Measurements from ENCODE around the gene GATAD2A. TPM values are rescaled to one million over a fixed set of nuclear protein-coding genes. Genes with fewer than 3 reads are reported as not detected.
A peak's percentile ranks its signal among the peaks of the same experiment; 100 is the strongest.

The GATAD2A gene
- total RNA-seq, 1 experiment from 2014 or later: 189 TPM

- Histone ChIP-seq H2BK12ac (ENCODE audit: insufficient read length, low read depth, low read length) (no peak overlapping the region), H3K4me1 (ENCODE audit: insufficient read depth, low read length) (peaks cover 10% of the 10 kb centered on the region), H4K8ac (replicated peaks; ENCODE audit: insufficient read length, low read depth, low read length) (no peak overlapping the region), H3K27me3 (ENCODE audit: insufficient read depth, low read length) (no peaks in the 10 kb centered on the region), H3K18ac (ENCODE audit: insufficient read length, low read depth, low read length) (no peak overlapping the region), H2BK5ac (ENCODE audit: insufficient read length, low read length) (no peak overlapping the region), H4K20me1 (ENCODE audit: control insufficient read depth, insufficient read depth, insufficient read length) (peaks cover 7% of the 10 kb centered on the region), H2BK120ac (ENCODE audit: low read depth, low read length, poor library complexity, severe bottlenecking) (no peak overlapping the region), H2AFZ (ENCODE audit: low read length) (no peak overlapping the region), H3K79me2 (ENCODE audit: insufficient read depth, low read length) (peaks cover 35% of the 10 kb centered on the region; the same call in 1 of the 2 replicates), H2BK20ac (ENCODE audit: low read depth, low read length, poor library complexity, severe bottlenecking) (no peak overlapping the region), H4K5ac (ENCODE audit: insufficient read length, low read depth, low read length) (no peak overlapping the region), H3K4ac (ENCODE audit: low read depth, low read length) (no peak overlapping the region), H3K23me2 (ENCODE audit: insufficient read length, low read depth, low read length, poor library complexity, severe bottlenecking) (no peaks in the 10 kb centered on the region), H3K27ac (ENCODE audit: insufficient read length, low read depth, low read length) (no peak overlapping the region), H3K9ac (ENCODE audit: extremely low read depth, insufficient read length, low read length) (no peak overlapping the region), H3K56ac (ENCODE audit: insufficient read length, low read depth, low read length) (no peak overlapping the region), H3T11ph (ENCODE audit: low read length) (no peak overlapping the region), H3K4me2 (ENCODE audit: insufficient read depth, insufficient read length, low read length) (no peak overlapping the region), H3K23ac (ENCODE audit: insufficient read length, low read depth, low read length) (no peak overlapping the region), H2BK15ac (ENCODE audit: low read depth, low read length) (no peak overlapping the region), H4K91ac (ENCODE audit: insufficient read length, low read depth, low read length) (no peak overlapping the region), H3K9me3 (ENCODE audit: control insufficient read depth, low read depth, low read length) (no peaks in the 10 kb centered on the region), H3K14ac (ENCODE audit: insufficient read depth, low read length) (no peak overlapping the region), H2AK5ac (ENCODE audit: insufficient read length, low read length) (no peak overlapping the region), H3K79me1 (ENCODE audit: insufficient read depth, low read depth, low read length, poor library complexity, severe bottlenecking) (peaks cover 11% of the 10 kb centered on the region)
- DNase-seq: no peak
- TF ChIP-seq, protein P1, sequence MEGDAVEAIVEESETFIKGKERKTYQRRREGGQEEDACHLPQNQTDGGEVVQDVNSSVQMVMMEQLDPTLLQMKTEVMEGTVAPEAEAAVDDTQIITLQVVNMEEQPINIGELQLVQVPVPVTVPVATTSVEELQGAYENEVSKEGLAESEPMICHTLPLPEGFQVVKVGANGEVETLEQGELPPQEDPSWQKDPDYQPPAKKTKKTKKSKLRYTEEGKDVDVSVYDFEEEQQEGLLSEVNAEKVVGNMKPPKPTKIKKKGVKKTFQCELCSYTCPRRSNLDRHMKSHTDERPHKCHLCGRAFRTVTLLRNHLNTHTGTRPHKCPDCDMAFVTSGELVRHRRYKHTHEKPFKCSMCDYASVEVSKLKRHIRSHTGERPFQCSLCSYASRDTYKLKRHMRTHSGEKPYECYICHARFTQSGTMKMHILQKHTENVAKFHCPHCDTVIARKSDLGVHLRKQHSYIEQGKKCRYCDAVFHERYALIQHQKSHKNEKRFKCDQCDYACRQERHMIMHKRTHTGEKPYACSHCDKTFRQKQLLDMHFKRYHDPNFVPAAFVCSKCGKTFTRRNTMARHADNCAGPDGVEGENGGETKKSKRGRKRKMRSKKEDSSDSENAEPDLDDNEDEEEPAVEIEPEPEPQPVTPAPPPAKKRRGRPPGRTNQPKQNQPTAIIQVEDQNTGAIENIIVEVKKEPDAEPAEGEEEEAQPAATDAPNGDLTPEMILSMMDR (conservative IDR thresholded peaks at IDR 0.05): no peak
- Mint-ChIP-seq H3K4me3 (no peak overlapping the region), H3K27me3 (ENCODE audit: low read depth) (no peaks in the 10 kb centered on the region; the same call in 1 of the 2 replicates), H3K27ac (0 out of 7 replicates have a peak overlapping the region, but pooled peaks of 2 of the 3 experiments have one; percentile 12 to 18), H3K4me1 (peaks cover 58 to 65% of the 10 kb centered on the region in 2 experiments), H3K9me3 (no peaks in the 10 kb centered on the region), H3K36me3 (ENCODE audit: insufficient read depth in 1 of 3, low read depth in 3 of 3) (peaks cover 4 to 40% (median 17%) of the 10 kb centered on the region in 3 experiments; a peak in 5 of 7 replicates)
- WGBS (ENCODE audit: extremely low coverage, insufficient read length, low lambda C conversion rate): no CpG with 5 or more reads among the region's 10 CpGs
Observed at GRCh38 chr19:19477705-19478383, 72.4 kb downstream of the GATAD2A start.
